GM12872 (cell line): Measurements from ENCODE around the gene IMPDH2.

Source experiments
- CTCF ChIP-seq: IDR thresholded peaks from 3 replicates; pipeline ENCODE4 v1.5.1; 2011; ENCODE audit warnings: low read depth, mild to moderate bottlenecking, low read length, moderate library complexity; ENCODE audit not compliant: insufficient read depth

IMPDH2 gene

GRCh38 chr3:49028673-49029562 is at the start of gene IMPDH2:
TSS of gene IMPDH2 (minus strand) at chr3:49029398. CDS start at chr3:49029350, 48 bp downstream.
- no peak for TF ChIP-seq CTCF

GRCh38 chr3:49076646-49077045 is 47.4 kb upstream of the IMPDH2 start:
- no peak for TF ChIP-seq CTCF

- no peak for TF ChIP-seq CTCF
Measured at GRCh38 chr3:49076116-49076515, 46.9 kb upstream of the IMPDH2 start.

GRCh38 chr3:49058011-49058410 is 28.8 kb upstream of the IMPDH2 start:
- TF ChIP-seq CTCF: no peak

- TF ChIP-seq CTCF: no peak
Measured at GRCh38 chr3:49057268-49057667, 28.1 kb upstream of the IMPDH2 start.

GRCh38 chr3:49054344-49054862 is 25.2 kb upstream of the IMPDH2 start:
- no peak for TF ChIP-seq CTCF

- no peak for TF ChIP-seq CTCF
Measured at GRCh38 chr3:49053543-49053942, 24.3 kb upstream of the IMPDH2 start.
